RWPE2 (cell line): ENCODE measurements around the gene UGT1A4.
"Not testable (repeated sequence)": the region's sequence is repeated elsewhere in the genome, so short reads cannot be mapped to it uniquely, and the experiment has no call there.

Source experiments
- ATAC-seq: fragments of 200-7000 bp; cut with Tn5 transposase; 3 replicates; pipeline ENCODE4 v1.9.1; 2021; ENCODE audit warnings: low read depth
- DNase-seq: peaks from one replicate; pipeline ENCODE4 v3.0.0-alpha.2; 2020; ENCODE audit warnings: low spot score
- H3K27ac ChIP-seq: fragments of 450-650 bp; 2 replicates; pipeline ENCODE4 v1.5.1; 2017; ENCODE audit warnings: mild to moderate bottlenecking; ENCODE audit not compliant: poor library complexity, severe bottlenecking
- H3K27me3 ChIP-seq: fragments of 250-450 bp; sonication (Bioruptor Pico); 2 replicates; pipeline ENCODE4 v1.5.1; 2021; ENCODE audit warnings: mild to moderate bottlenecking, moderate library complexity; ENCODE audit not compliant: insufficient read depth, poor library complexity, severe bottlenecking
- H3K36me3 ChIP-seq: fragments of 250-450 bp; sonication (Bioruptor Pico); 2 replicates; pipeline ENCODE4 v1.5.1; 2020; ENCODE audit warnings: low read depth, mild to moderate bottlenecking, moderate library complexity
- H3K4me1 ChIP-seq: fragments of 250-450 bp; sonication (Bioruptor Pico); 2 replicates; pipeline ENCODE4 v1.5.1; 2021; ENCODE audit warnings: mild to moderate bottlenecking, moderate library complexity; ENCODE audit not compliant: insufficient read depth, poor library complexity, severe bottlenecking
- H3K4me3 ChIP-seq: fragments of 250-450 bp; sonication (Bioruptor Pico); 2 replicates; pipeline ENCODE4 v1.5.1; 2021; ENCODE audit warnings: mild to moderate bottlenecking, moderate library complexity; ENCODE audit not compliant: severe bottlenecking
- H3K9me3 ChIP-seq: fragments of 250-450 bp; sonication (Bioruptor Pico); 2 replicates; pipeline ENCODE4 v1.5.1; 2021; ENCODE audit warnings: mild to moderate bottlenecking, moderate library complexity; ENCODE audit not compliant: severe bottlenecking
- TF ChIP-seq, protein P1 (sequence below): fragments of 450-650 bp; IDR thresholded peaks from one replicate; pipeline ENCODE4 v1.5.1; 2017; ENCODE audit warnings: mild to moderate bottlenecking, moderate library complexity; ENCODE audit not compliant: poor library complexity, severe bottlenecking

The UGT1A4 gene

DNA sequence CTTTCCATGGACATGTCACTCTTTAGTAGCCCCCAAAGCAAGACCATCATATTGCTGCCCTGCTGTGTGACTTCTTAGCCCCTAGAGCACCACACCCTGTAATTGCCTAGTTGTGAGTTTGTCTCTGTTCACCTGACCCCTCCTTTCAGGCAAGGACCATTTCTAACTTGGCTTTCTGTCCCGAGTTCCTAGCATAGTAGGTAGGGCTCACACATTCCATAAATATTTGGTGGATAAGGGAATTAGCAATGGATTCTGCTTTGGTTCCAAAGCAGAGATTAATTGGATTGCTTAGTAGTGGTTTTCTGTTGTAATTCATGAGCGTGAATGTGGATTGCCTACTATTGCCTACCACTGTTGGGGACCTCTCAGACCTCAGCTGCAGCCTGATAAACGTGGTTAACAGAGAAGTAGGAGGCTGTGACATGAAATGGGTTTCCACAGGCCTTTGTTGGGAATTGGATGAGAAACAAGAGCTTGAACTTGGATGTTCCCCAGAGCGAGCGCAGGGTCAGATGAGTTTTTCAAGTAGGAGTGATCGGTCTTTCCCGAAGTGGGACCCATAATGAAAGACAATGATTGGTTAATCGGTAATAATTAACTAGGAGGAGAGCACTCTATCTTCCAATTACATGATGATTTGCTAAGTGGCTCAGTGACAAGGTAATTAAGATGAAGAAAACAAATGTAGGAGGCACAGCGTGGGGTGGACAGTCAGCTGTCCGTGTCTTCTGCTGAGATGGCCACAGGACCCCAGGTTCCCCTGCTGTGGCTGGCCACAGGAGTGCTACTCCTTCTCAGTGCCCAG lies 28.1 kb downstream of the UGT1A4 start:
- Histone ChIP-seq H3K27me3 (no peaks in the 10 kb centered on the region), H3K4me1 (no peaks in the 10 kb centered on the region), H3K9me3 (no peaks in the 10 kb centered on the region), H3K4me3 (no peak overlapping the region), H3K36me3 (no peaks in the 10 kb centered on the region), H3K27ac (no peak overlapping the region)
- ATAC-seq: no peak
- DNase-seq: no peak
- TF ChIP-seq, protein P1, sequence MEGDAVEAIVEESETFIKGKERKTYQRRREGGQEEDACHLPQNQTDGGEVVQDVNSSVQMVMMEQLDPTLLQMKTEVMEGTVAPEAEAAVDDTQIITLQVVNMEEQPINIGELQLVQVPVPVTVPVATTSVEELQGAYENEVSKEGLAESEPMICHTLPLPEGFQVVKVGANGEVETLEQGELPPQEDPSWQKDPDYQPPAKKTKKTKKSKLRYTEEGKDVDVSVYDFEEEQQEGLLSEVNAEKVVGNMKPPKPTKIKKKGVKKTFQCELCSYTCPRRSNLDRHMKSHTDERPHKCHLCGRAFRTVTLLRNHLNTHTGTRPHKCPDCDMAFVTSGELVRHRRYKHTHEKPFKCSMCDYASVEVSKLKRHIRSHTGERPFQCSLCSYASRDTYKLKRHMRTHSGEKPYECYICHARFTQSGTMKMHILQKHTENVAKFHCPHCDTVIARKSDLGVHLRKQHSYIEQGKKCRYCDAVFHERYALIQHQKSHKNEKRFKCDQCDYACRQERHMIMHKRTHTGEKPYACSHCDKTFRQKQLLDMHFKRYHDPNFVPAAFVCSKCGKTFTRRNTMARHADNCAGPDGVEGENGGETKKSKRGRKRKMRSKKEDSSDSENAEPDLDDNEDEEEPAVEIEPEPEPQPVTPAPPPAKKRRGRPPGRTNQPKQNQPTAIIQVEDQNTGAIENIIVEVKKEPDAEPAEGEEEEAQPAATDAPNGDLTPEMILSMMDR: no peak

DNA sequence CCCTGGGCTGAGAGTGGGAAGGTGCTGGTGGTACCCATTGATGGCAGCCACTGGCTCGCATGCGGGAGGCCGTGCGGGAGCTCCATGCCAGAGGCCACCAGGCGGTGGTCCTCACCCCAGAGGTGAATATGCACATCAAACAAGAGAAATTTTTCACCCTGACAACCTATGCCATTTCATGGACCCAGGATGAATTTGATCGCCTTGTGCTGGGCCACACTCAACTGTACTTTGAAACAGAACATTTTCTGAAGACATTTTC lies 28.7 kb downstream of the UGT1A4 start:
- no peak for ATAC-seq

DNA sequence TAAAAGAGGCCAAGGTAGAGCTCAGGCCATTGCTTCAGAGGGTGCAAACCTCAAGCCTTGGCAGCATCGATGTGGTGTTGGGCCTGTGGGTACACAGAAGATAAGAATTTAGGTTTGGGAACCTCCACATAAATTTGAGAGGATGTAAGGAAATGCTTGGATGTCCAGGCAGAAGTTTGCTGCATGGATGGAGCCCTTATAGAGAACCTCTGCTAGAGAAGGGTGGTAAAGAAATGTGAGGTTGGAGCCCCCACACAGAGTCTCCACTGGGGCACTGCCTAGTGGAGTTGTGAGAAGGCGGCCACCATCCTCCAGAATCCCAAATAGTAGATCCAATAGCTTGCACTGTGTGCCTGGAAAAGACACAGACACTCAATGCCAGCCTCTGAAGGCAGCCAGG lies 32.2 kb downstream of the UGT1A4 start:
- H3K9me3 ChIP-seq, ATAC-seq, H3K27ac ChIP-seq, H3K36me3 ChIP-seq, H3K27me3 ChIP-seq, H3K4me1 ChIP-seq, DNase-seq, H3K4me3 ChIP-seq: not testable (repeated sequence)

More for the DNA sequence above, 28.7 kb downstream of the UGT1A4 start:
- no peak for DNase-seq
- no peak overlapping the region for H3K27ac ChIP-seq
- TF ChIP-seq, protein P1: no peak
- no peaks in the 10 kb centered on the region for H3K36me3 ChIP-seq
- no peaks in the 10 kb centered on the region for H3K9me3 ChIP-seq
- no peaks in the 10 kb centered on the region for H3K4me1 ChIP-seq
- no peak overlapping the region for H3K4me3 ChIP-seq
- H3K27me3 ChIP-seq: no peaks in the 10 kb centered on the region

DNA sequence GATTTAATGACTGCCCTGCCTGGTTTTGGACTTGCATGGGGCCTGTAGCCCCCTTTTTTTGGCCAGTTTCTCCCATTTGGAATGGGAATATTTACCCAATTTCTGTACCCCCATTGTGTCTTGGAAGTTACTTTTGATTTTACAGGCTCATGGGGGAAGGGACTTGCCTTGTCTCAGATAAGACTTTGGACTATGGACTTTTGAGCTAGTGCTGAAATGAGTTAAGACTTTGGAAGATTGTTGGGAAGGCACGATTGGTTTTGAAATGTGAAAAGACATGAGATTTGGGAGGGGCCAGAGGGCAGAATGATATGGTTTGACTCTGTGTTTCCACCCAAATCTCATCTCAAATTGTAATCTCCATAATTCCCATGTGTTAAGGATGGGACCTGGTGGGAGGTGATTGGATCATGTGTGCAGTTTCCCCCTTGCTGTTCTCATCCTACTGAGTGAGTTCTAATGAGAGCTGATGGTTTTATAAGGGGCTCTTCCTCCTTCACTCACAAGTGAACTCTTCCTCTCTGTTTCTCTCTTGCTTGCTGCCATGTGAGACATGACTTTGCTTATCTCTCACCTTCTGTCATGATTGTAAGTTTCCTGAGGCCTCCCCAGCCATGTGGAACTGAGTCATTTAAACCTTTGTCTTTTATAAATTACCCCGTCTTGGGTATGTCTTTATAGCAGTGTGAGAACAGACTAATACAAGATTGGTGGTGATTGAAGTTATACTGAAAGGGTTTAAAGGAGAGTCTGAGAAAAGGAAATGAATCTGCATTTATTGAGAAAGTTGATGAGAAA lies 32.9 kb downstream of the UGT1A4 start:
- not testable (repeated sequence) for H3K9me3 ChIP-seq, DNase-seq, H3K4me1 ChIP-seq, H3K4me3 ChIP-seq, H3K36me3 ChIP-seq, H3K27ac ChIP-seq, H3K27me3 ChIP-seq, ATAC-seq

DNA sequence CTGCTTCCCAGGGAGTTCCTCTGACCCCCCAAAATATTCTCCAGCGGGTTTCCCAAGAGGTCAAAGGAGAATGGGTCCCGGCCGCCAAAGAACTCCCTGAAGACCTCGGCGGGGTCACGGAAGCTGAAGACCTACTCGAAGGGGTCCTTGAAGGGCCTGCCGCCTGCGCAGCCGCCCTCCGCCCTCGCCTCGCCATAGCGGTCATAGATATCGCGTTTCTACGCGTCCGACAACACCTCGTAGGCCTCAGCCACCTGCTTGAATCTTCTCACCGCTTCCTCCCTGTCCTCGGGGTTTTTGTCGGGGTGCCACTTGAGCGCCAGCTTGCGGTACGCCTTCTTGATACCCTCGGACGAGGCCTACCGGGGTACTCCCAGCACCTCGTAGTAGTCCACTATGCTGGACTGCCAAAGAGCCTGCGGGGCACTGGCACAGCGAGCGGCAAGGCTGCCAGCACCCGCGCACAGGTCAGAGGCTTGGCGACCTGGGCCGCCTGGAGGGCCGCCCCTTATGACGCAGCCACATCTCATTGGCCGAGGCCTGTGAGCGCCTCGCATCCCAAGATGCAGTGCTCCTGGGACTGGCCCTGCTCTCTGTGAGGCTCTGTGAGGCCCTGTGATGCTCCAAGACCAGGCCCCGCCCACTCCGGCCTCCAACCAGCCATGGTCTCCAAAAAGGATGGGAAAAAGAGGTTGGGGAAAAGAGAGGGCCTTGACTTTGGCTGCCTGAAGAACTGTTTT lies 36.5 kb downstream of the UGT1A4 start:
- TF ChIP-seq, protein P1: no peak
- no peaks in the 10 kb centered on the region for H3K4me1 ChIP-seq
- no peaks in the 10 kb centered on the region for H3K36me3 ChIP-seq
- H3K4me3 ChIP-seq: no peak overlapping the region
- H3K27me3 ChIP-seq: no peaks in the 10 kb centered on the region
- no peak overlapping the region for H3K27ac ChIP-seq
- DNase-seq (no peak), ATAC-seq (no peak)
- H3K9me3 ChIP-seq: no peaks in the 10 kb centered on the region
